Measurements from ENCODE around the gene WFIKKN1.

Gene WFIKKN1

GRCh38 chr16:630815-631405 is at the start of gene WFIKKN1:
Gene WFIKKN1, plus strand, starts transcription at chr16:630985. Its CDS starts 269 bp downstream, at chr16:631254.
- DNase-seq = peak in 1 of 3 donors; percentile 20

- no peak for DNase-seq
These were observed 48.6 kb upstream of the WFIKKN1 start for GRCh38 chr16:582218-582613.

GRCh38 chr16:582614-583331 is 48.0 kb upstream of the WFIKKN1 start:
- no peak for DNase-seq

- no peak for DNase-seq
These were observed 47.3 kb upstream of the WFIKKN1 start for GRCh38 chr16:583470-583814.

- no peak for DNase-seq
These were observed 46.8 kb upstream of the WFIKKN1 start for GRCh38 chr16:583815-584591.

- no peak for DNase-seq
These were observed 45.4 kb upstream of the WFIKKN1 start for GRCh38 chr16:585351-585750.

GRCh38 chr16:586047-586644 is 44.6 kb upstream of the WFIKKN1 start:
- no peak for DNase-seq

GRCh38 chr16:586645-587590 is 43.9 kb upstream of the WFIKKN1 start:
- no peak for DNase-seq

- DNase-seq = peak in 1 of 3 donors; percentile 69
These were observed 42.2 kb upstream of the WFIKKN1 start for GRCh38 chr16:588639-588888.

- DNase-seq = peak; percentile 94 to 97 (median 97)
These were observed 41.7 kb upstream of the WFIKKN1 start for GRCh38 chr16:588889-589657.

GRCh38 chr16:589658-590187 is 41.1 kb upstream of the WFIKKN1 start, which contains the start of gene RAB40C:
Gene RAB40C, plus strand, starts transcription at chr16:590066. Its CDS starts 226 bp downstream, at chr16:590292.
- peak; percentile 98 to 99 (median 99) for DNase-seq

- peak in 2 of 3 donors; percentile 40 to 67 for DNase-seq
These were observed 40.5 kb upstream of the WFIKKN1 start for GRCh38 chr16:590188-590814.

- no peak for DNase-seq
These were observed 40.0 kb upstream of the WFIKKN1 start for GRCh38 chr16:590815-591200.

GRCh38 chr16:591231-591630 is 39.6 kb upstream of the WFIKKN1 start:
- DNase-seq = no peak

- DNase-seq = no peak
These were observed 38.8 kb upstream of the WFIKKN1 start for GRCh38 chr16:591892-592517.

GRCh38 chr16:592518-593306 is 38.1 kb upstream of the WFIKKN1 start:
- peak; percentile 73 to 80 (median 80) for DNase-seq

- DNase-seq = no peak
These were observed 37.4 kb upstream of the WFIKKN1 start for GRCh38 chr16:593406-593805.

- DNase-seq = no peak
These were observed 37.0 kb upstream of the WFIKKN1 start for GRCh38 chr16:593807-594206.

GRCh38 chr16:595094-595528 is 35.7 kb upstream of the WFIKKN1 start:
- no peak for DNase-seq

Data from suppressor macrophage treated with lipopolysaccharide for 1 hour (primary cell).